ENCODE measurements around the gene POC1A.

DNA sequence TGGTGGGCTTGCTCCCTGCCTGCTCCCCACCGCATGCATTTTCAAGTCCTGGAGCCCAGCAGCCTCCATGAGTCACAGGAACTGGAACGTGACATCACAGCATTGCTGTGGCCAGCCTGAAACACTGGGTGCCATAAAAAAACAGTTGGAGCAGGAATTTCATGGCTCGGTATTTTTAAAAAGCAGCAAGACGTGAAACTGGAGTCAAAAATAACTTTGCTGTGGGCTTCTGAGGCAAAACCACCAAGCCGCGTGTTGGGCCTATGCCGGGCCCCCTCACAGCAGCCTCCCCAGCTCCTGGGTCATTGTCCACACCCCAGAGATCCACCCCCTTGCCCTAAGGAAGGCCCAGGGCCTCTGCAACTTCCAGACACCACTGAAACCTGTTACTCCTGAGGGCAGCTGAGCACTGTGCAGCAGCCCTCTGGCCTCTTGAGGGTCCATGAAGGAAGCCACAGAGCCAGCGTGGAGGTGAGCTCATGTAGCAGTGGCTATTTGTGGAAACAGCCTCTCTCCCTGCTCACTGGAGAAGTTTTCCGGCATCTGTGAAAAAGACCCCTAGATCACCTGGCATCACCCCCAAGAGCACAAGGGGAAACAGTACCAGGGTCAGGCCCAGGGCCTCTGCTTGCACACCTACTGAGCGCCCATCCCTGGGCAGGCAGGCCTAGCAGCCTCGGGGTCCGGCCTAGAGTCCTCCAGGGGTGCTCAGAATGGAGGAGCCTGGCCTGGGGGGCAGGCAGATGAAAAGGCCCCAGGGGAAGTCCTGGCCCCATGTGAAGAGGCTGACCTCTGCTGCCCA lies 63.9 kb downstream of the POC1A start:
- no peak for TF ChIP-seq CTCF (IDR thresholded peaks at IDR 0.05; ENCODE audit: low read depth, low read length)
- no peak for TF ChIP-seq EZH2phosphoT487 (IDR thresholded peaks at IDR 0.05; ENCODE audit: low read depth)
